HG03025 (cell line): Measurements from ENCODE around the gene WDR91.
"Not testable (repeated sequence)": the region's sequence is repeated elsewhere in the genome, so short reads cannot be mapped to it uniquely, and the experiment has no call there.

Experiments
- ATAC-seq: cut with Tn5 transposase; IDR thresholded peaks from one replicate; pipeline ENCODE4 v1.9.1; 2021; ENCODE audit warnings: mild to moderate bottlenecking, moderate library complexity; ENCODE audit not compliant: unreplicated experiment, low FRiP score

Gene WDR91

GRCh38 chr7:135181261-135181928 lies 29.9 kb downstream of the WDR91 start:
- no peak for ATAC-seq

GRCh38 chr7:135180122-135180521 lies 31.2 kb downstream of the WDR91 start:
- ATAC-seq = no peak

- no peak for ATAC-seq
These were observed 31.9 kb downstream of the WDR91 start for GRCh38 chr7:135179321-135179925.

GRCh38 chr7:135178364-135178763 lies 33.0 kb downstream of the WDR91 start:
- no peak for ATAC-seq

GRCh38 chr7:135177028-135177696 lies 34.2 kb downstream of the WDR91 start:
- ATAC-seq = no peak

- no peak for ATAC-seq
These were observed 35.4 kb downstream of the WDR91 start for GRCh38 chr7:135175931-135176330.

GRCh38 chr7:135174941-135175340 lies 36.4 kb downstream of the WDR91 start:
- no peak for ATAC-seq

GRCh38 chr7:135173916-135174315 lies 37.4 kb downstream of the WDR91 start:
- not testable (repeated sequence) for ATAC-seq

- not testable (repeated sequence) for ATAC-seq
These were observed 39.6 kb downstream of the WDR91 start for GRCh38 chr7:135171581-135172291.

- ATAC-seq = peak; percentile 31
These were observed 40.3 kb downstream of the WDR91 start for GRCh38 chr7:135170998-135171481.

- peak; percentile 67 for ATAC-seq
These were observed 40.9 kb downstream of the WDR91 start, which contains the start of gene CYREN for GRCh38 chr7:135170274-135170997. Gene CYREN (minus strand): TSS chr7:135170707. CDS start chr7:135168922, 1,785 bp downstream.

- peak; percentile 20 for ATAC-seq
These were observed 41.4 kb downstream of the WDR91 start for GRCh38 chr7:135169964-135170273.

- peak; percentile 36 for ATAC-seq
These were observed 42.0 kb downstream of the WDR91 start for GRCh38 chr7:135169141-135169963.

GRCh38 chr7:135168489-135169140 lies 42.7 kb downstream of the WDR91 start:
- no peak for ATAC-seq

- ATAC-seq = no peak
These were observed 43.3 kb downstream of the WDR91 start for GRCh38 chr7:135168001-135168400.

- no peak for ATAC-seq
These were observed 43.9 kb downstream of the WDR91 start for GRCh38 chr7:135167365-135167917.

GRCh38 chr7:135166338-135166990 lies 44.9 kb downstream of the WDR91 start:
- no peak for ATAC-seq

GRCh38 chr7:135165862-135166261 lies 45.5 kb downstream of the WDR91 start:
- ATAC-seq = no peak
